ENCODE measurements around the gene NRIP3. TPM values are rescaled to one million over a fixed set of nuclear protein-coding genes. Genes with fewer than 3 reads are reported as not detected.
A peak's percentile ranks its signal among the peaks of the same experiment; 100 is the strongest.
"Not testable (repeated sequence)": the region's sequence is repeated elsewhere in the genome, so short reads cannot be mapped to it uniquely, and the experiment has no call there.

NRIP3 gene
- total RNA-seq, 1 experiment from 2014 or later: 26.9 TPM

DNA sequence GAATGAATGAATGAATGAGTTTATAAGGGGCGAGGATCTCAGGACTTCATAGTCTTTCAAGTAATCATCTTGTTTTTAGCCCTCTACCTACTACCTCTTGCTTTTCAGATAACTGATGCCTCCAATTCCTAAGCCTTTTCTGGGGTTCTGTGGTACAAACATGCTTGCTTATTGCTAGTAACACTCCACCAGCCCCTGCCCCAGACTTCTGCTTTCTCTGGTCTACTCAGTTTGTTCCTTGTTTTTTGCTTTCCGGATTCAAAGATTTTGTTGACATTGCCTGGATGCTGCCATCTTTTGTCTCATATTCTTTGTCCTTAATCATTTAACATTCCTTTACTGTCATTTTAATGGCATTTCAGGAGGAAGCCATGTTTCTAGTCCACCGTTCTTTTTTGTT, 30.7 kb downstream of the NRIP3 start:
- no peak for DNase-seq (ENCODE audit: low spot score)

DNA sequence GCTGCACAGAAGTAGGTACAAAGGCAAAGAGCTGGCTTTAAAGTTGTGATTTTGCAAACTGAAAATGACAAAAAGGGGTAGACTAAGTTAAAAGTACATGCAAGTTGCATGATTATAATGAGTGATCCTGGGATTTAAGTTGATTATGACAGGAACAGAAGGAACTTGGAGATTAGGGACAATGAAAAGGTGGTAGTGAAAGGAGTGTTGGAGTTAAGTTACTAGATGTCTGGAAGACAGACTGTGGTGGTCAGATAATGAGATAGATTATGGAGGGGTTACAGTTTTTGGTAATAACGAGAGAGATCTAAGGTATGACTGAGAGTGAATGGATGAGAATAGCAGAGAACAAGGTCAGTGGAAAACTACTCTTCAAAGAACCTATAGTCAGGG, 31.9 kb downstream of the NRIP3 start:
- no peak for DNase-seq (ENCODE audit: low spot score)

DNA sequence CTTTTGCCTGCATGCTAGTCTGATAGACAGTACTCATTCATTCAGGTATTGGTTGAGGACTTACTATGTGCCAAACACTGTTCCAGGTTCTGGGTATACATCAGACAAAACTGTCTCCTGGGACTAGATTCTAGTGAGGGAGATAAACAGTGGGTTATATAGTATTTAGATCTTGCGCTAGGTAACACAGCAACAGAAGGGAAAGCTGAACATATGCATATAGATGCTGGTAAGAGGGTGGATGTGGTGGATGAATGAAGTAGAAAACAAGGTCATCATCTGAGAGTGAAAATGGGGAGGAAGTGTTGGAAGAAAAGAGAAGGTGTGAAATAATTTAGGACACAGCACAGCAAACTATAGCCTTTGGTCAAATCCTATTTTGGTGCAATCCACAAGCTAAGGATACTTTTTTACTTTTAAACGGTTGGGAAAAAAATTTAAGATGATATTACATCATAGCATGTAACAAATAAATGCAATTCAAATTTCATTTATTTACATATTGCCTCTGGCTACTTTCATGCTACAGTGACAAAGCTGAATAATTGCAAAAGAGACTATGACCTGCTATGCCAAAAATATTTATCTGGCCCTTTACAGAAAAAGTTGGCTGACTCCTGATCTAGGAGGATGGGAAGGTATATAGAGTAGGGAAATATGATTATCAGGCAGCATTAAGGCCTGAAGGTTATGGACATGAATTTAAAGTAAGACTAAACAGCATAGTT, 32.4 kb downstream of the NRIP3 start:
- no peak for DNase-seq (ENCODE audit: low spot score)

DNA sequence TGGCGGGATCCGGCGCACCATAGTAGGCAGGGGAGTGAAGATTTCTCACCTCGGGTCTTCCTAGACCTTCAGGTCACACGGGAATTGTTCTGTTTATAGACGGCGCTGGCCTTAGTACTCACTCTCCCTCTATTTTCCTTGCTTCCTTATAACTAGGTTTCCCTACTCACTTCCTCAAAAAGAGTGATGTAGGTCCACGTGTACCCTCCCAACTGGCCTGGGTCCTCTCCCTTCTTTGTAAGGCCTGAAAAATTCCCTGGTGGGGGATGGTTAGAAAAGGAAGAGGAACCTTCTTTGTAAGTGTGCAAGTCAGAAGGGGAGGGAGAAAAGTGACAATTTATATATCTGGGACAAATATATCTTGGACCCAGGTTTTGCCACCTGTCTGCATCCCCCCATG, 36.6 kb downstream of the NRIP3 start:
- no peak for DNase-seq (ENCODE audit: low spot score)

DNA sequence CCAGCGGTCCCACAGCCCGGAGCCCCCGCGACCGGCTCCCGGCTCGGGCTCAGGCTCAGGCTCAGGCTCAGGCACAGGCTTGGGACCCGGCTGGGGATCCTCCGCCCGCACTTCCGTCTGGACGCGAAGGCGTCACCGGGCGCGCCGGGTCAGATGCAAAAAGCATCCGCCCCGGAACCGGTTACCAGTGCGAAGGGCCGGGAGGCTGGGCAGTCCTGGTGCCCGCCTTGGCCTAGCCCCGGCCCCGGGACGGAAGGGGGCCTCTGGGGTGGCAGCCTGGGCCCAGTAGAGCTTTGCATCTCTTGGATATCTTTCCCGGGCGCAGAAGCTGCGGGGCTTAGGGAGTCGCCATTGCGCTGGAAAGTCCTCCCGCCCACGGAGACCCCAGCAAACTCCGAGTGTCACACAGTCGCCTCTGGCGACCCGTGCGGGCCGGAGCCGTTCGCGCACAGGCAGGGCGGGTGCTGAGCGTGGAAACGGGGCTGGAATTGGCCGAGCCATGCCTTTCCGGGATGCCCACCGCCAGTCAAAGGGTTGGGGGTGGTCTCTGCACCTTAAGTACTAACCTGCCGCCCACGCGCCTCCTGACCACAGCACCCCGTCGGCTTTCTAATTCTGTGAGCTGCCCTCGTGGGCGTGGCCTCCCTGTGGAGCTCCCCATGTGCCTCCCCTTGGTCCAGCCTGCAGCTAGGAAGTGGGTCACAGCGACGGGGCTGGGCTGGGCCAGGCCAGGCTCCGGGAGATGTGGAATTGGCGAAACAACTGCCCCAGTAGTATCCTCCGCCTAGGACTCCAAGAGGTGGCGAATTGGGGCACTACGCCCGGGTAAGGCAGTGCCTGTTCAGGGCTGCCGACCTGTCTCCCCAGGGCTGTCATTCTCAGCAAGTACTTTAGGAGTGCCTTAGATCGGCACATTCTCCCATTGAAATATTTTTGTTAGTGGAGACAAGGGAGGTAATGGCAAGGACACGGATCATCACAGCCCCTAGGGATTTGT, 39.2 kb downstream of the NRIP3 start, which contains the start of gene TMEM9B:
Gene TMEM9B, minus strand, starts transcription at position 119 of the 997 bp plus-strand sequence. CDS start 129 bp downstream, outside the sequence.
- DNase-seq (ENCODE audit: low spot score): peak; percentile 86

DNA sequence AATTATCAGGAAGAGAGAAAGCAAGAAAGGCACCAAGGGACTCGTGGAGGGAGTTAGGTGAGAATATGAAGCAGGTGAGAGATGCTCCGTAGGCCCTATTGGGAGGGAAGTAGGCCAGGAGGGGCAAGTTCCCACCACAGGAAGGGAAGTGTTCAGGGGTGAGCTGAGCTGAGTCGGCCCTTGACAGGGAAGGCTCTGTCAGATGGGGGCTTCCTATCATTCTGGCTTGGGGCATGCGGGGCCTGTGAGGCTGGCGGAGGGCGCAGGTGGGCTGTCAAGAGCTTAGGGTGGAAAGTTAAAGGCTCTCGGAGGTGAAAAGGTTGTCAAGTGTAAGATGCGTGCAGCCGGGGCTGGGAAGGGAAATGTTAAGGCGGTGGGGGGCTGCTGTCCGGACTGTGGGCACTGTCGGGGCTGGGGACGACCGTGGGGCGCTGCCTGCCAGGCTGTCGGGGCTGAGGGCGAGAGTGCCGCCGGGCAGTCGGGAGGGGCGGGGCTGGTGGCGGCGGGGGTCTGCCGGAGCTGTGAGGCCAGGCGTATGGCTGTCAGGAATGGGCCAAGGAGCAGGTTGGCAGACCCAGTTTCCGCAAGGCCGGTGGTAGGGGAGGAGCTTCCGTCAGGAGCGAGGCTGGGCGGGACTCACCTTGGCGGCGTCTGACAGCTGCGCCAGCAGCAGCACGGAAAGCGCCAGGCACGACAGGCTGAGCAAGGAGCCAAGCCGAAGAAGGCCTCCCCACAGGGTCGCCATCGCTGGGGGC, 40.1 kb downstream of the NRIP3 start:
- DNase-seq (ENCODE audit: low spot score): peak; percentile 80

DNA sequence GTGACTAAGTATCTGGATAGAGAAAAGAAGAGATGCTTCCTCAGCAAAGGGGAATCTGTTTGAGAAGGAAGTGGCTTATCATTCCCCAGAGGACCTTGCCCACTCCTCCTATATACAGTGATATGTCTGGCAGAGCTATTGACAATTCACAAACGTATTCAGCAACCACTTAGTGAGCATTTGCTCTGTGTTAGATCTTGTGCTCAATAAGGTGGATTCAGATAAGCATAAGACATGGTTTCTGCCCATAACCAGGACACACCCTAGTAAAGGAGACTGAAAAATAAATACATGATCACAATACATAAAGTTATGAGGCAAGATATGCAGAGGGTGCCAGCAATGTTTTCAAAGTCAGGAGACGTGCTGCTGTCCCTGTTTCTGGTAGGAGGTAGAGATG, 41.0 kb downstream of the NRIP3 start:
- no peak for DNase-seq (ENCODE audit: low spot score)

DNA sequence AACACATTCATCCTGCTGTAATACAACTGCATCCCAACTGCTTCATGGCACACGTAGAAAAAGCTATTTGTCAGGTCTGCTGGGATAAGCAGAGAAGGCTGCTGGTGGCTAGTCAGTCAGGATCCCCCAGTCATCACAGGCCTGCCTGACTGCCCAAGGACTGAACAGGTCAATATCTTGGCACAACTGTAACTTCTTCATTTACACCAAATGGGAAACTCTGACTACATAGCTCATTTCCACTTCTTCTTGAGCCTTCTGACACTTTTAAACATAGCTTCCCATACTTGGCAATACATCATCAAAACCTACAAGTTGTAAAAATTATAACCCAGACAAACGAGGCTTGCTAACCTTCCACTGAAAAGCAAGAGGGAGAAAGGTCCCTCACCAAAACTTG, 42.4 kb downstream of the NRIP3 start:
- no peak for DNase-seq (ENCODE audit: low spot score)

DNA sequence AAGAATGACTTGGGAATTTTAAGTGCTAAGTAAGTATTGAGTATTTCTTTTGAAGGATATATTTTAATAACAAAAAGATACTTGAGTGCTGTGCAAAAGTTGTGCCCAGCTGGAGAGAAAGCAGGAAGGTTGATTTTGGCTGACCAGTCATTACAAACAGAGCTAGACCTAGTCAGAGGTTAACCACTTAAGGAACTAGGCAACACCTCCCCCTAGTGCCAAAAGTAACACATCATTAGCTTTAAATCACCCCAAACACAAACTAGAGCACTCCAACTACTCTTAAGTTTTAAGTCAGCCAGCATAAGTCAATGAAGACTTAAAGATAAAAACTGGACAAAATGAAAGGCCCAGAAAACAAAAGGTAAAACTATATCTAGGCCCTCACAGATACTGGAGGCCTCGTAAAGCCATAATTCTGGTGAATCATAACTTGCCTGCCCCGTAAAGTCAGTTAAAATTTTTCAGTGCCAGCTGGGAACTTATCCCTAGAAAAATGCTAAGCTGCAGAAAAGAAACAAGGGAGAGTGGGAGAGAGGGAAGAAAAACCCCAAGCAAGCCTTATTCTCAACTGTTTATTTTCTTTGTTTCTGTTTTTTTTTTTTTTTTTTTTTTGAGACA, 44.1 kb downstream of the NRIP3 start:
- DNase-seq (ENCODE audit: low spot score): peak; percentile 80

DNA sequence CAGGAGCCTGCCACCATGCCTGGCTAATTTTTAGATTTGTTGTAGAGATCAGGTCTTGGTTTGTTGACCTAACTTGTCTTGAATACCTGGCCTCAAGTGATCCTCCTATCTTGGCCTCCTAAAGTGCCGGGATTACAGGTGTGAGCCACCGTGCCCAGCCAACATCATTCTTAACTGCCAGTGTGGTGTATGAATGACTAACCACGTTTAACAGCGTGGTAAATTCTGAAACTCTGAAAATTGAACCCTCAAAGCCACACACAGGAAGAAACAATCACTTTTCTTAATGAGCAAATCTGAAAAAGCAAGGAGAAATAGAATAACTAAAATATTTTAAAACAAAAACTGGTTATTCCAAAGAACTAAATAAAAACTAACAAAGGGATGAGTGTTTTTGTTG, 46.9 kb downstream of the NRIP3 start:
- DNase-seq (ENCODE audit: low spot score): no peak

DNA sequence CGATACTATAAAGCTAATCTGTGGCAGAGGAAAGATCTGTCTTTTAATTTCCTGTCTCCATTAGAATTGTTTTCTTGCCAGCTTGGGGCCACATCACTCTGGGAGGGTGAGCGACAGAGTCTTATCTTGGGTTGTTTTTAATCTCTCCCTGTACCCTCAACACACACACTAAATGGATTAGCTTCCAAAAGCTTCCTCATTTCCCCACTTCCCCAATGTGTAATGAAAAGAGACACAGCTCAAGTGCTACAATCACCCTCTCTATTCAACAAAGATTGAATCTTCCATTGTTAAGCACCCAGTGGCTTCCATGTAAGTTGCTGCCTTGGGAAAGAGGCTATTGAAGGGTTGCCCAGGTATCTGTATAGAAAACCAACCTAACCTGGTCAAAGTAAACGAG, 54.9 kb downstream of the NRIP3 start:
- DNase-seq (ENCODE audit: low spot score): no peak

DNA sequence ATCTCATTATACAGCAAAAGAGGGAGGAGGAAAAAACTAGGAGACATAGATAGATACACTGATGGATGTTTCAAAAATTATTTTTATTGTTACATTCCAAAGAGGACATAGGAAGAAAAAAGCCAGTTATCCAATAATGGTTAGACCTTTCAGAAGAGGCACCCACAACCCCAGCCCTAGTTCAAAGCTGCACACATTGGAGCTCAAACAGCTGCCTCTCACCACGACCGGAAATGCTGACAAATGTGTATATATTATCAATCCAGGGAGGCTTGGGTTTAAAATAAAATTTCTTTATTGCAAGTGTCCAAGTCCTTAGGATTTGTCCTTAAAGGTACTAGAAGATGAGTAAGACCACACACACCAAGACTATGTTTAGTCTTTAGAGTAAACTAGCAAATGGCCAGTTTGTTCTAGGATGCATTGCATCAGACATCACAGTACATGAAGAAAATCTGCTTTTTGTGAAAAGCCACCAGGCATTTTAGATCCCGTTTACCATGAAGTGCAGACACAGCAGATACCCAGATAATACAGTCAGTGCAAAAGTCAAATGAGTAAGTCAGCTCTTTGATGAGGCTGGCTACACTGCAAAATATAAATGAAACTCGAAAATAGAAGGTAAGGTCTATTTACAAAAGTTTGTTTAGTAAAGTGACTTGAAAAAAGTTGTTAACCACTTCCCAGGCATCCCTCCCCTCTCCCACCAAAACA, 56.4 kb downstream of the NRIP3 start:
- DNase-seq (ENCODE audit: low spot score): no peak

DNA sequence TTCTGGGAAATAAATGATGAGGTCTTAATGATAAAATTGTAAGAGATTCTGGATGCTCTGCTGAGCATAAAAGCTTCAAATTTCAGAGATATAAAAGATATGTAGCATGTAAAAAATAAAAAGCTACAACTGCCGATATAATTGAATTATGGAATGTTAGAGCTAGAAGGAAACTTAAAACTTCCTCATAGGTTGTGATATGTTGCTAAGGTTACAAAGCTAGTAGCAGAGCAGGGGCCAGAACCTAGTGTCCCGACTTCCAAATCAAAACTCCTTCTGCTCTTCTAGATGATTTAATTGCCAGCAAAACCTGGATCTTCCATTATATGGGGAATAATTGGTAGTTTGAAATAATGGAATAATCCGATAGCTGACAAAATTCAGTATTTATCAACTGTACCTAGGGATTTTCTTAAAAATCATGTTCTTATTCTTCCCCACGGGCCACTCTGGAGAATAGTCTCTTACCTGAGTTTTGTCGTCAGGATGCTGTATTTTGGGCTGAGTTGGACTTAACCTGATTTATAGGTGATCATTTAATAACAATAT, 61.2 kb downstream of the NRIP3 start, which contains the start of gene ASCL3:
Gene ASCL3, minus strand, starts transcription at position 499 of the 549 bp plus-strand sequence. CDS start 4,855 bp downstream, outside the sequence.
- no peak for DNase-seq (ENCODE audit: low spot score)

DNA sequence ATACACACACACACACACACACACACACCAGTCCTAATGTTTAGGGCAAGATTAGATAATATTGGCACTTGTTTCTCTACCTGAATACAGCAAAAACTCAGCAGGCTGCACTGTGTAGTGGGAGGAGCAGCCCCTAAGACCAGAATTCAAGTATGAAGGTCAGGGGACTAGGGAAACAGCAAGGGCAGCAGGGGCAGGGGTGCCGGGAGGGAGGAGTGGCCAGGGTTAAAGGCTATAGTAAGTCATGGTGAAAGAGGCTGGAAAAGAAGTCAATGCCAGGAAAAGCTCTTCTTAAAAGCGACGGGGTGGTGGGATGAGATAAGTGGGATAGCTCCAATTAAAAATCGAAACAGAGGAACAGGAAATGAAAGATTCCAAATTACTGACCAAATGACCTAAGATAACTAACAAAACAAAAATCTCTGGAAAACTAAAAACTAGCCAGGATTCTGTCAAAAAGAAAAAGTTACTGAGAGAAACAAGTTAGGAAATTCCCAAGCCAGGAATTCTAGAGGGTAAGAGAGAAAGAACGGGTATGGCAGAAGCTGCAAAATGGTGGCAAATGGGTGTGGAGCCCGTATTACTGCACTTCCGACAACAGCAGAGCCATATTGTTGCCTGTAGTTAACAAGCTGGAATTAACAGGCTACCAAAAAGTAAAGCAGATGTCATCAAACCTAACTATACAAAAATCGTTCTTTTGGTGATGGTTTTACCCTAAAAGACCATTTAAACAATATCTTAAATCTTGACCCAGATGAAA, 62.3 kb downstream of the NRIP3 start:
- no peak for DNase-seq (ENCODE audit: low spot score)

DNA sequence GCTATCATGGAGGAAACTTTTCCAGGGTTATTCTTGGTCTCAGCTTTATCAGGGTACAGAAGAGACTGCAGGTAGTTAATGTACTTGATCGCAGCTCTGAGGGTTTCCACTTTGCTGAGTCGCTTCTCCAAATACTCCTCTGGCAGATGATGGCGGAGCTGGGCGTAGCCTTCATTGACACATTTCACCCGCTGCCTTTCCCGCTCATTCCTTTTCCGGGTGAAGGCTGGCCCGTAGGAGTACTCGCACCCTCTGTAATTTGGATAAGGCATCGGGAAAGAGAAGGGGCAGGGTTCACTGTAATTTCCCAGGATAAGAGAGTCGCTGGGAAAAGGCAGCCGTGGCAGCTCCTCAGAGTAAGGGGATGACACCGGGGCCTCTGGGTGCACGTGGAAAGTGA, 66.1 kb downstream of the NRIP3 start:
- no peak for DNase-seq (ENCODE audit: low spot score)

DNA sequence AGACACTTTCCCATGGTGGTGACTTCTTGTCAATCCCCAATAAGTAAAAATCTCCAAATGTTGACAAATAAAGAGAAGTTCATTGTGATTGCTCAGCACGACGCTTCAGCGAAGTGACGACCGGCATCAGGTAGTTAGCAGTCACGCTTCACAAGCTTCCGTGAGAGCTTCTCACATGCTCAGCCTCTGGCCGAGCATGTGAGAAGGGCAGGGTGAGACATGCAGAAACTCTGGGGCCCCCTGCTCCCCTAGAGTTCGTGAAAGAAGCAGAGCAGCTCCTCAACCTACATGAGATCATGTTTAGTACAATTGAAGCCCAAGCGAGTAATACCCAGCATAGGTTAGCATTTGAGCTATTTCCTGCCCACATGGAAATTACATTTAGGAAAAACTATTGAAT, 66.6 kb downstream of the NRIP3 start:
- no peak for DNase-seq (ENCODE audit: low spot score)

DNA sequence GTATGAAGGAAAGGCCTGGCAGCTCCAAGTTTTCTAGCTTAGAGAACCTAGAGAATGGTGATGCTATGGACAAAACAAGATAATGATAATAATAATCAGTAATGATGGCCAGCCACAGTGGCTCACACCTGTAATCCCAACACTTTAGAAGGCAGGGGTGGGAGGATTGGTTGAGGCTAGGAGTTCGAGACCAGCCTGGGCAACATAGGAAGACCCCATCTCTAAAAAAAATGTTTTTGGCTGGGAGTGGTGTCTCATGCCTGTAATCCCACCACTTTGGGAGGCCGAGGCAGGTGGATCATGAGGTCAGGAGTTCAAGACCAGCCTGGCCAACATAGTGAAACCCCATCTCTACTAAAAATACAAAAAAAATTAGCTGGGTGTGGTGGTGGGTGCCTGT, 68.0 kb downstream of the NRIP3 start:
- DNase-seq (ENCODE audit: low spot score): not testable (repeated sequence)

DNA sequence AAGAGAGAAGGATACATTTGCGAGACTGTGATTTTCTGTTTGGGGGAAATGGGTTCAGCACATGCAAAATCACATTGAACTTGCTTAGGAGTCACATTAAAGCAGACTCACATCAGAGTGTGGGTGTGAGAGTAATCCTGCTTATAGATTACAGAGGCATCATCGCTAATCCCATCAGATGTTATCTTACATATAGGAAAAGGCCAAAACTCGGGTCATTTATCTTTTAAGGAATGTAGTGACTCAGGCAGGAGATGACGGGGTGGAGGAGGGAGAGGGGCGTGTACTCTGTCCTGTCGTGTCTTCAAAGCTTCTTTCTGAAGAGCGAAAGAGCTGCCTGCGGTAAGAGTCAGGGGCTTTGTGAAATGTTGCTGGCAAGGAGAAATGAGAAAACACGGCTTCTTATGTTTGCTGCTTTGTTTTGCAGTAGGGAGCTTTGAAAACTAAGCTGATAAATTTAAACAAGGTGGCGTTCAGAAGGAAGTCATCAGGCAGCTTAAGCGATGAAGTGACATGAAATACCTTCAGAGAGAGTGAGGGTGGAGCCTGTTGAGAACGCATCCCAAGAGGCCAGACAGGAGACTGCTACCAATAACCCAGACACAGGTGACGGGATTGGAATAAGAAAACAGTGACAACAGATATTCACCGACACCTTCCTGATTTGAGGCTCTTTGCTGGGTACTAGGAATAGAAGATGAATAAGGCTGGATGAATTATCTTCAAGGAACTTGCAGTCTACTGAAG, 68.9 kb downstream of the NRIP3 start:
- no peak for DNase-seq (ENCODE audit: low spot score)

DNA sequence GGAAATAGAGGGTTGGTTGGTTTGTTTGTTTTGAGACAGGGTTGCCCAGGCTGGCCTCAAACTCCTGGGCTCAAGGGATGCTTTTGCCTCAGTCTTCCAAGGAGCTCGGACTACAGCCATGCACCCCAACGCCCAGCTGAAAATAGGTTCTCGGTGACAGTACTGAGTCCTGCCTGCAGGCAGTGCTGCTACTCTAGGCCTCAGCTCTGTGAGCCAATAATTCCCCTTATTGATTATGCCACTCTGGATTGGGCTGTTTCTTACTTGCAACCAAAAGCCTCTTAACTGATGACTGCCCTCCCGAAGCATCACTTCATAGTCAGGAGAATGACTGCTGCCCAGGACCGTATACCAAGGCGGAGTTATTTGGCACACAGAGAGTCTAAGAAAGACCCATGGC, 69.9 kb downstream of the NRIP3 start:
- no peak for DNase-seq (ENCODE audit: low spot score)
